Vagina (tissue), 2 donors: ENCODE data around the gene GPR137. TPM values are rescaled to one million over a fixed set of nuclear protein-coding genes. Genes with fewer than 3 reads are reported as not detected.
"Not testable (repeated sequence)": the region's sequence is repeated elsewhere in the genome, so short reads cannot be mapped to it uniquely, and the experiment has no call there.

Source experiments
- DNase-seq, 2 donors: peaks; one replicate each; pipeline ENCODE4 v3.0.0-alpha.2; 2017; ENCODE audit errors: extremely low spot score in 2 of 2
- H3K27ac ChIP-seq: fragments of 200-600 bp; sonication (generic); one replicate; pipeline ENCODE4 v1.5.1; 2019
- H3K27me3 ChIP-seq: fragments of 200-600 bp; sonication (generic); one replicate; pipeline ENCODE4 v1.5.1; 2019
- H3K36me3 ChIP-seq, 2 donors: fragments of 200-600 bp; sonication (generic); one replicate each; pipeline ENCODE4 v1.5.1; 2017 to 2019
- H3K4me1 ChIP-seq: fragments of 200-600 bp; sonication (generic); one replicate; pipeline ENCODE4 v1.5.1; 2019
- H3K4me3 ChIP-seq, 2 donors: fragments of 200-600 bp; sonication (generic); 1 replicate in 1 of 2; 2 replicates in 1 of 2; pipeline ENCODE4 v1.5.1; 2016 to 2019
- H3K9me3 ChIP-seq: fragments of 200-600 bp; sonication (generic); one replicate; pipeline ENCODE4 v1.5.1; 2019
- POLR2A ChIP-seq, 2 donors: fragments of 450-650 bp; IDR thresholded peaks; one replicate each; pipeline ENCODE4 v1.6.1; 2017; ENCODE audit warnings: antibody characterized with exemption in 2 of 2, mild to moderate bottlenecking in 2 of 2, moderate library complexity in 2 of 2
- POLR2AphosphoS5 ChIP-seq, 2 donors: sonication (generic); formaldehyde crosslinking; IDR thresholded peaks; one replicate each; pipeline ENCODE4 v1.9.0; 2017; ENCODE audit warnings: antibody characterized with exemption in 2 of 2, mild to moderate bottlenecking in 2 of 2, low read depth in 1 of 2; ENCODE audit not compliant: insufficient read depth in 1 of 2
- intact Hi-C: fragments of 100-400 bp; cut with DNase I; formaldehyde crosslinking; loops from one replicate; pipeline ENCODE4 v1.15.1; 2023
- total RNA-seq: library from RNA; depleted of rRNA; stranded (reverse); fragments of >200 nt; gene quantifications from one replicate; pipeline ENCODE4 v1.2.3, GENCODE V29; 2016
- TF ChIP-seq, protein P1 (sequence below), 3 experiments: fragments of 450-650 bp in 2 of 3; fragments of 200-600 bp in 1 of 3; sonication (generic) in 1 of 3; IDR thresholded peaks; one replicate each; pipeline ENCODE4 v1.5.1; 2017 to 2019; ENCODE audit warnings: antibody characterized with exemption in 3 of 3, mild to moderate bottlenecking in 2 of 3, moderate library complexity in 2 of 3

Gene GPR137
- total RNA-seq, 1 donor from 2014 or later: 20.6 TPM

- no peak overlapping the region for H3K27ac ChIP-seq
- intact Hi-C loops: no loop called here
These were observed 35.4 kb downstream of the GPR137 start for GRCh38 chr11:64321026-64321425.

DNA sequence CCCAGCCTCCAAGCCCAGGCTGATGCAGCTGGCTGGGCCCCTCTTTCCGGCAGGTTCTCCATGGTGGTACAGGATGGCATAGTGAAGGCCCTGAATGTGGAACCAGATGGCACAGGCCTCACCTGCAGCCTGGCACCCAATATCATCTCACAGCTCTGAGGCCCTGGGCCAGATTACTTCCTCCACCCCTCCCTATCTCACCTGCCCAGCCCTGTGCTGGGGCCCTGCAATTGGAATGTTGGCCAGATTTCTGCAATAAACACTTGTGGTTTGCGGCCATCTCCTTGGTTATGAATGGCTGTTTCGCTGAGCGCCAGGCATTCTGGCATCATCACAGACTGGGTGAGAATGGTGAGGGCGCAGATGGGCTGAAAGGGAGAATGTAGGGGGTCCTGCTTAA is 35.9 kb downstream of the GPR137 start:
- TF ChIP-seq, protein P1, sequence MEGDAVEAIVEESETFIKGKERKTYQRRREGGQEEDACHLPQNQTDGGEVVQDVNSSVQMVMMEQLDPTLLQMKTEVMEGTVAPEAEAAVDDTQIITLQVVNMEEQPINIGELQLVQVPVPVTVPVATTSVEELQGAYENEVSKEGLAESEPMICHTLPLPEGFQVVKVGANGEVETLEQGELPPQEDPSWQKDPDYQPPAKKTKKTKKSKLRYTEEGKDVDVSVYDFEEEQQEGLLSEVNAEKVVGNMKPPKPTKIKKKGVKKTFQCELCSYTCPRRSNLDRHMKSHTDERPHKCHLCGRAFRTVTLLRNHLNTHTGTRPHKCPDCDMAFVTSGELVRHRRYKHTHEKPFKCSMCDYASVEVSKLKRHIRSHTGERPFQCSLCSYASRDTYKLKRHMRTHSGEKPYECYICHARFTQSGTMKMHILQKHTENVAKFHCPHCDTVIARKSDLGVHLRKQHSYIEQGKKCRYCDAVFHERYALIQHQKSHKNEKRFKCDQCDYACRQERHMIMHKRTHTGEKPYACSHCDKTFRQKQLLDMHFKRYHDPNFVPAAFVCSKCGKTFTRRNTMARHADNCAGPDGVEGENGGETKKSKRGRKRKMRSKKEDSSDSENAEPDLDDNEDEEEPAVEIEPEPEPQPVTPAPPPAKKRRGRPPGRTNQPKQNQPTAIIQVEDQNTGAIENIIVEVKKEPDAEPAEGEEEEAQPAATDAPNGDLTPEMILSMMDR (IDR thresholded peaks at IDR 0.05): no peak
- TF ChIP-seq POLR2AphosphoS5 (IDR thresholded peaks at IDR 0.05; ENCODE audit: insufficient read depth in 1 of 2, low read depth in 1 of 2) (no peak), POLR2A (IDR thresholded peaks at IDR 0.05) (no peak)
- Histone ChIP-seq H3K9me3 (no peaks in the 10 kb centered on the region), H3K36me3 (peaks cover 0 to 11% of the 10 kb centered on the region in 2 donors), H3K27ac (no peak overlapping the region), H3K27me3 (no peaks in the 10 kb centered on the region), H3K4me1 (peaks cover 45% of the 10 kb centered on the region), H3K4me3 (no peak overlapping the region)
- intact Hi-C loops: no loop called here
- DNase-seq: peak in 1 of 2 donors; percentile 85

More at GRCh38 chr11:64321026-64321425, 35.4 kb downstream of the GPR137 start:
- Histone ChIP-seq H3K4me3 (no peak overlapping the region), H3K27me3 (no peaks in the 10 kb centered on the region), H3K4me1 (peaks cover 50% of the 10 kb centered on the region), H3K9me3 (no peaks in the 10 kb centered on the region), H3K36me3 (peaks cover 0 to 13% of the 10 kb centered on the region in 2 donors)
- TF ChIP-seq POLR2AphosphoS5 (IDR thresholded peaks at IDR 0.05; ENCODE audit: insufficient read depth in 1 of 2, low read depth in 1 of 2): no peak
- no peak for TF ChIP-seq POLR2A (IDR thresholded peaks at IDR 0.05)
- TF ChIP-seq, protein P1 (IDR thresholded peaks at IDR 0.05): no peak
- peak in 1 of 2 donors; percentile 77 for DNase-seq

DNA sequence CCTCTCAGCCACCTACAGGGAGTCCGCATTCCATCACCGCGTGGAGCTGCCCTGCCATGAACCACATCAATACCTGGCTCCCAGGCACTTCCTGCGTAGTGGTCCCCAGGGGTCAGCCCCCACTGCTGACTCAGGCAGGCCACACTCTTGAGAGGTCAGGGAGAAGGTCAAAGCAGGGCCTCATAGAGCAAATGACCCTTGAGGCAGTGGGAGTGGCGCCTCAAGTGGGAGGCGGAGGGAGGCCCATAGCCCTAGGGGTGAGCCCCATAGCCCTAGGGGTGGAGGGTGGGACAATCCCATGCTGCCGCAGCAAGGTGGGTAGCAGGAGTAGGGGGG is 37.2 kb downstream of the GPR137 start:
- DNase-seq: no peak
- intact Hi-C loops: no loop called here
- peaks cover 38% of the 10 kb centered on the region for H3K4me1 ChIP-seq
- H3K4me3 ChIP-seq: no peak overlapping the region
- H3K36me3 ChIP-seq: peaks cover 0 to 11% of the 10 kb centered on the region in 2 donors
- H3K27ac ChIP-seq: no peak overlapping the region
- H3K9me3 ChIP-seq: no peaks in the 10 kb centered on the region
- no peaks in the 10 kb centered on the region for H3K27me3 ChIP-seq
- TF ChIP-seq POLR2A (IDR thresholded peaks at IDR 0.05) (no peak), POLR2AphosphoS5 (IDR thresholded peaks at IDR 0.05; ENCODE audit: insufficient read depth in 1 of 2, low read depth in 1 of 2) (no peak)
- TF ChIP-seq, protein P1 (IDR thresholded peaks at IDR 0.05): no peak

DNA sequence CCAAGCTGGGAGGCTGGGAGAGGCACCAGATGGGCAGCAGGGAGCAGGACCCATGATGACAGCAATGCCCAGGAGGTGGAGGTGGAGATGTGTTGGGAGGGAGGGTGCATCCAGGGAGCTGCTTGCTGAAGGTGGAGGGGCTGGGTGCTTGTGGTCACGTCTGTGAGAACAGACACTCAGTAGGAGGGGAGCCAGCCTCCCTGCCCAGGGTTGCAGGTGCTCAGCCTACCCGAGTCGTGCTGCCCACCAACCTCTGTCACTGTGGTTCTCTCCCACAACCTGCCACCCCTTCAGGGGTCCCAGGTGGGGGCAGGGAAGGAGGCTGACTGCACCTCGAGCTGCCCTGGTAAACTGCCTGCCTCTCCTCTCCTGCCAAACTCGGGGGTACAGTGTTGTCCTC is 37.7 kb downstream of the GPR137 start:
- H3K27me3 ChIP-seq: no peaks in the 10 kb centered on the region
- TF ChIP-seq POLR2A (IDR thresholded peaks at IDR 0.05): no peak
- no peak for TF ChIP-seq POLR2AphosphoS5 (IDR thresholded peaks at IDR 0.05; ENCODE audit: insufficient read depth in 1 of 2, low read depth in 1 of 2)
- TF ChIP-seq, protein P1 (IDR thresholded peaks at IDR 0.05): no peak
- no peaks in the 10 kb centered on the region for H3K9me3 ChIP-seq
- no peak overlapping the region for H3K4me3 ChIP-seq
- H3K36me3 ChIP-seq: peaks cover 0 to 11% of the 10 kb centered on the region in 2 donors
- DNase-seq: peak in 1 of 2 donors; percentile 86
- H3K27ac ChIP-seq: no peak overlapping the region
- peaks cover 38% of the 10 kb centered on the region for H3K4me1 ChIP-seq
- intact Hi-C loops: no loop called here

GRCh38 chr11:64323984-64324383 is 38.3 kb downstream of the GPR137 start:
- H3K4me3 ChIP-seq, intact Hi-C loops, H3K9me3 ChIP-seq, H3K27ac ChIP-seq, H3K27me3 ChIP-seq: not testable (repeated sequence)
- Histone ChIP-seq H3K36me3 (peaks cover 0 to 11% of the 10 kb centered on the region in 2 donors), H3K4me1 (peaks cover 36% of the 10 kb centered on the region)
- peak in 1 of 2 donors; percentile 83 for DNase-seq
